NCI-H2081 treated with DMSO at 0.1 percent for 48 hours (cell line): Measurements from ENCODE around the gene LRBA.

Source experiments
- DNase-seq: peaks from one replicate; lab custom pipeline; 2025; lab: John Stamatoyannopoulos, UW

The LRBA gene

DNA sequence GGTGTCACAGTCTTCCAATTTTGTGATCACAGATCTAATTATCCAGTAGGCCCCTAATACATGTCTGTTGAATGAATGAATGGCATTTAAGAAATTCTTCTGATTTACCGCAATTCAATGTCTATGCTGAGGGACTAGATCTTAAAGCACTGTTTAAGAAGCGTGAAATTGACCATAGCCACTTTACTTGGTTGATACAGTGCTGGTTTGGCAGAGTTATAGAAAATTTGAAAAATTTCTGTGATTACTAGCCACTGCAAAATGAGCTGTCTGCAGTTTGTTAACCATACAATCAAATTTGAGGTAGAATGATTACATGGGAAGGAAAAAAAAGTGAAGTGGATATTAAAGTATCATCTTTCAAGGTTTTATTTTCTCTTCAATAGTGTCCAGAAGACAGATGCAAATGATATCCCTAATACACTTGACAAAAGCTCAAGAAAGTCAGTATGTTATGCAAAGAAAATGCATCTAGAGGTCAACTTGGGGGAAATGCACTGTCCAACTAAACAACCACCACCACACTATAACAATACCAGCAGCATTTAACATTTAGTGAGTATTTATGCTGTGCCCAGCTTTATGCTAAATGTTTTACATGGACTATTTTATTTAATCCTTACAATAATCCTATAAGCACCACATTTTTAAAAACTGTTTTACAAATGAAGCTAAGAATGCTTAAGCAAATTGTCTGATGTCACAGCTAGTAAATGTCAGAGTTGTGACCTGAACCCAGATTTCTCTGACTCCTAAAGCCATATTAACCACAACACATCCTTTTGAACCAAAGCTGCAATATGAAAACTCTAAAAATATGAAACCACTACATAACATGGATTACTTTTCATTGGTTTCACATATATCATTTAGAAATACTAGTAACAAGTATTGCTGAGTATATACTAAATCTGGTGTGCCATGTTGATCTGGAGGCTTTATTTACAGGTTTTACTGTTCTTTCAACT is 651.1 kb downstream of the LRBA start:
- no peak for DNase-seq

- no peak for DNase-seq
Measured at GRCh38 chr4:150358691-150359090, 656.4 kb downstream of the LRBA start.

DNA sequence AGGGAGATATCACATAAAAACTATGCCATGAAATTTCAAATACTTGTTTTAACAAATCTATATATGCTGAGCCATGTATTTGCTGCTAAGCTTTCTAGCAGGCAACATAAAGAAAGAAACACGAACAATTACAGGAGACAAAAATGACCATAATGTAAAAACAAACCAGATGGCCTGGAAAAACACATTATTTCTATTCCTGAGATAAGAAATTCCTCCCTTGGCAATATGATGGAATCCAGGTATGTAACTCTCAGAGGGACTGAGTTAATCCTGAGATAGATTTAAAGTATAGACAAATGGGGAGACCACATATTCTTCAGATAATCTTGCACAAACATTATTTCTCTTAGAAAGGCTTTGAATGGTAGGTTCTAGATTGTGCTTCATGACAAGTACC is 657.3 kb downstream of the LRBA start:
- DNase-seq = no peak

DNA sequence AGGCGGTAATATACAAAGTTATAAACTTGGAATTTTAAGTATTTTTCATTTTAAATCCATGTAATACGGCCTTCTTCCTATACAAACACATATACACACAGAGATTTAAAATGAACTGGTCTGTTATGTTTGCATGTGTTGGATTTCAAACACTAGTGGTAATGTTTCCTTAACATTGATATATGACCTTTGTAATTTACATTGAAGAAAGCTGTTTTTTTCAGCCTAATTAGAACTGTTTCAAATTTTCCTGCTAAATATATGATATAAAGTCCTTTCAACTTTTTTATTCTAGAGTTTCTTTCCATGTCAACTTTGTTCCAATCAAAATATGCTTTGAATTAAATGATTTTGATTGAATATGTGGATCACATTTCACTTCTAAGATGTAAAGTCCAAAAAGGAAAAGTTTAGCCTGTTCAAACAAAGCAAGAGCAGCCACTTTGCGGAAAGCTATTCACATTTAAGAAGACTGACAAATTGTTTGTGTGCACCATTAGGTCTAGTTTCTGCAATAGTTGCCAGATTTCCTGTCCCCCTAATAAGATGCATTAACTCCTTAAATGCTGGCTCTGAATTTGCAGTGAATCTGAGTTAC is 659.1 kb downstream of the LRBA start:
- no peak for DNase-seq

DNA sequence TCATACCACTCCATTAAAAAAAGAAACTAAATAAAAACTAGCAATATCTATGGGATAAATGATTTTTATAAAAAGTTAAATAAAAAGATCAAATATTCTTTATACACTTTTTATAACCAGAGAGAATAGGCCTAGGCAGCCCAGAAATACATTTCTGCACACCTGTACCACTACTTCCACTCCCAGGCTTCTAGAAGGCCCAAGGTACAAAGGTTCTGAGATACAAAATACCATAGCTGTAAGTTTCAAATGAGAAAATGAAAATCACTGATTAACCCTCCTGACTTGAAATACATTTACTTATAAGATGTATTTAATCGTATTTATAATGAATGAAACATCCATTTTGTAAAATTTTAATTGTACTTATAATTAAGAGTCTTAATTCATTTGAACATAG is 659.7 kb downstream of the LRBA start:
- DNase-seq = no peak

DNA sequence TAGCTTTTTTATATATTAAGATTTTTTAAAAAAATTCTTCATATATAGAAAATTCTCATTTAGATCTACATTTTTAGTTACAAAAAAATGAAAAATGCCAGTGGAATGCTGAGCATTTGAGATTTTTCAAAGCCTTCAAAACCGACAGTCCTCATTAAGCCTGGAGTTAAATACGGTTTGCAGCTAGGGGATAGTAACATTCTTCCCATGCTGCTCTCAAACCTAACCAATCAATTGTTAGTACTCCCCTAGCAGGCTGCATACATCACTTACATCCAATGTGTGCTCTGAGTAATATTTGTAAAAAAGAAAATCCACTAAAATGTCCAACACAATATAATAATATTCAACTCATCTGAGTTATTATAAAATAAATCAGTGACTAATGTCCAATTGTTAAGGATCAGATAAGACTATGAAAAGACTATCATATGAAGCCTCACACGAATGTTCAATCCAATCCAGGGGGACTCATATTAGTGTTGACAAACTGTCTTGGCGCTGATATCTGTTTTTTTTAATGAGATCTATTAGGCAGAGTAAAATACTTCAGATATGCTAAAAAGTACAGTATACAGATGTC is 660.8 kb downstream of the LRBA start:
- DNase-seq = no peak

DNA sequence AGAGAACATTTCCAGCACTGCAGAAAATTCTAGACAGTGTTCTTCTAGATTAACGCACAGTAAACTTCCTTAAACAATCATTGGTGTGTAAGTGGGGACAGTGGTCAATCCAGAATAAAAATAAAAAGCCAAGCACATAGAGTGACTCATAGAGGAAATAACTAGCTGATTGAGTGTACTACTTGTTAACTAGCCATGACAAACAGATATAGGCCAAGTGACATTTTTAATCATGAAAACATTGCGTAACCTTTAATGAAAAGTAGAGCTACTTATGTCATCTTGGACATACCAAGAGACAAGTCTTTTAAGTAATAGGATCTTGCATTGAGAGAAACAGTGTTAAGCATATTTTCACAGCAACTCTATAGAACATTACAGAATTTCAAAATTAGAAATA is 667.0 kb downstream of the LRBA start:
- DNase-seq = no peak

- DNase-seq = no peak
Measured at GRCh38 chr4:150345207-150345744, 669.8 kb downstream of the LRBA start.

DNA sequence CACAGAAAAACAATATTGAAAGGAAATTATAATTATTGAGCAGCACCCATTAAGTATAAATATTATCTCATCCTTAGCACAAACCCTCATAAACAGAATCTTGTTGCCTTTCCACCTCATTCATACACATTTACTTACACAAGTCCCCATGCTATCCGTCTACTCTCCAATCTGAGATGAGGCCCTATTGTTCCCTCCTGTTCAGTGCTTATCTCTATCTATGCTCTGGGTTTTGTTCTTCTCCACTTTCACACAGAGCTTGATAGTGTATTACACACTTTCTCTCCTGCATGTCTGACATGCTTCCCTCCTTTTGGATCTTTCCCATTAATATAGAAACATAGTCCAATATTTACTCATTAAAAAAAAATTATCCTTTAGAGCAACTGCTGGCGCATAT is 671.3 kb downstream of the LRBA start:
- DNase-seq = no peak

DNA sequence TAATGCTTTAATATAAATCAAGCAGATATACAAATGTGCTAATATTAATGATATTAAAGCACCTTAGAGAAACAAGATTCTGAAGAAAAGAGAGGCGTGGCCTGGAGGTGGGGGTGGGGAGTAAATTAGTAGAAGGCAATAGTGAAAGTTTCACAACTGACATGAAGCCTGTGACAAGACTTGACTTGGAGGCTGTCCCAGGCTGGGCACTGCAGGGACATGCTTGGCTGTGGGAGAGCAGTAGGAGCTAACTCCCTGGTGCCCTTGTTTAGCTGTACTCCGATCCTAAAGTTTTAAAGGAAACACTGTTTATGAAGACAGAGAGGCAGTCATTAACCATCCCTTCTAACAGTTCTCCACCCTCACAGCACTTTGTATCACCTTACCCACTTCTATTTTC is 672.1 kb downstream of the LRBA start:
- DNase-seq = no peak

- DNase-seq = no peak
Measured at GRCh38 chr4:150337734-150338133, 677.4 kb downstream of the LRBA start.

DNA sequence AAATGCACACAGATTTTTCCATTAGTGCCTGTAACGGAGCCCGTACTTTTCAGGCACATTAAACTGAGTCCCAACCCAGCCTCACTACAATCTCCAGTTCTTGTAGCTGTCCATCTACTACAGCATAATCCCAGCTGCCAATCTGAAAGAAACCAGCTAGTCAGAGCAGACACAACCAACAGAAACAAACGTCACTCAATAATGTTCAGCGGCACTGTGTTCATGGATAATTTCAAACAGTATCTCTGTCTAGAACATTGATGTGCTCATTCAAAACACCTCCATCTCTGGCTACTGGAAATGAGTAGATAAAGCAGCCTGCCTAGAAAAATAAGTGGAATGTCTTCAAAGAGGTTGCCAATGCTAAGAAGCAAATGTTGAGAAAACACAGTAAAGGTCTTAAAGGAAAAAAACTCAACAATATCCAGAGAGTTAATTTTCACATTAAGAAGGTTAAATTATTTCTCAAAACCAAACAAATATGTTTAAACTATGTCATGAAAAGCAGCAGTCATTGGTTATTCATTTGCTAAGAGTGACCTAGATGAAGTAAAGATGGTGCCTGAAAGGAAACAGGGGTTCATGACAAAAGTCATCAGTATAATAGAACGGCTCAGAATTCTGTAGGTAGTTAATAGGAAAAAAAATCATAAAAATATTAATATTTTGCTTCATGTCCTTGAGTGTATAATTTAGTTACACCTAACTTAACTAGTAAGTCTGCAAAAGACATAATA is 678.2 kb downstream of the LRBA start:
- DNase-seq = no peak

GRCh38 chr4:150332961-150333360 is 682.1 kb downstream of the LRBA start:
- DNase-seq = no peak

- DNase-seq = no peak
Measured at GRCh38 chr4:150332086-150332485, 683.0 kb downstream of the LRBA start.

DNA sequence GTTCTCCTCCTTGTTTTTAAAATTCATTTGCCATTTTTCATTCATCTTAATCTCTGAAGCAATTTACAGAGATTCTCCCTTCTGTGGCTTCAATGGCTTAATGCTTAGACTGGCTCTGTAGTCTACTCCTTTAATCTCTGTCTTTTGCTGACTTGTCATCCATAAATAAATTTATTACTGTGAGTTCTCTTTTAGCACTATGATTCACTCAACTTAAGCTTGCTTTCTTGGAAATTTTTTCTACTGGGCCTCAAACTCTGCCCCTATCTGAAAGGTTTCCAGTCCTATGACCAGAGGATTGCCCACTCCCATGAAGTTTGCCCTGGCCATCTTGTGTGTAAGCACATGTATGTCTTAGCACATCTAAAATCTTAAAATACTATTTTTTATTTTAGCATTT is 685.7 kb downstream of the LRBA start:
- no peak for DNase-seq

DNA sequence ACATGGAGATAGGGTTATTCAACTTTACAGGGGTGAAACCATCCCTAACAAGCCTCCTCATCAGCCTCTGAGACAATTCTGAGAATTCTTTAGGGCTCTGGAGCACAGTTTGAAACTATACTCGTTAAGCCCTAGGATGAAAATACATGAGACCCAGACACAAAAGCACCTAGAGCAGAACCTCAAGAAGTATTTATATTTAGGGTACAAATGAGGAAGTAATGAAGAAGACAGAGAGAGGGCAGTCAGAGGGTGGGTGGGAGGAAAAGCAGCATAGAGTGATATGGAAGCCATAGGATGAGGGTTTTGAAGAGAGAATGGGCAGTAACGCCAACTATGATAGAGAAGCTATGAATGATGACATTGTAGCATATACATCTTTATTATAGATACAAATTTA is 686.6 kb downstream of the LRBA start:
- no peak for DNase-seq

DNA sequence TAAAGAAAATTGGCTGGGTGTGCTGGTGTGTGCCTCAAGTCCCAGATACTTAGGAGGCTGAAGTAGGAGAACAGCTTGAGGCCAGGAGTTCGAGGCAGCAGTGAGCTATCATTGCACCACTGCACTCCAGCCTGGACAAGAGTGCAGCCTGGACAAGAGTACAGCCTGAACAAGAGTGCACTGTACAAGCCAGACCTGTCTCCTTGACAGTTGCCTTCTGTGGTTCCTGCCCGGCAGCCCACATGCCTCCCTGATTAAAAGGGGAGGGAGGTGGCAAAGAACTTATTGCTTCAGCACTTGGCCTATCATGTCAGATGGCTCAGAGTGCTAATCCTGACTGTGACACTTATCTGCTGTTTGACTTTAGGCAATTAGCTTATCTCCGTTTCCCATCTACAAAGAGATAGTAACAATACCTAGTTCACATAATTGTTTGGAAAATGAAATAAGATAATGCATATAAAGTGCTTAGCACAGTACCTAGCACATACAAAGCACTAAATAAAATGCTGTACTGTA is 687.8 kb downstream of the LRBA start:
- DNase-seq = no peak

DNA sequence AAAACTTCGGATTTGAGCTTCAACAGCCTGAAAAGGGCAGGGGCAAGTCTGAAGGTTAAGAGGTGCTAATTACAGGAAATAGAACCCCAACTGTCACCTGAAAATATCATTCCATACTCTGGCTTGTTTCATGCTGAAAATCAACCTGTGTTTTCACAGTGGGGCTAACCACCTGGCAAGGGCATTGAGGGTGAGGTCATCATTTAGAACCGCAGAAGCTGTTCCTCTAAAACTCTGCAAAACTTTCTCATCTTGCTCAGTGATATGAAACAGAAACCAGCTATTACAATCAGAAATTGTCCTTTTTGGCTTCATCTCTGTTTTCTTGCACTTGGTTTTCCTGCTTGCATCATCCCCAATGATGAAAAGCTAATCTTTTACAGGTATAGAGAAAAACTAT is 689.2 kb downstream of the LRBA start:
- no peak for DNase-seq

GRCh38 chr4:150323406-150324325 is 691.4 kb downstream of the LRBA start:
- no peak for DNase-seq

GRCh38 chr4:150322646-150323045 is 692.4 kb downstream of the LRBA start:
- DNase-seq = peak; percentile 21

DNA sequence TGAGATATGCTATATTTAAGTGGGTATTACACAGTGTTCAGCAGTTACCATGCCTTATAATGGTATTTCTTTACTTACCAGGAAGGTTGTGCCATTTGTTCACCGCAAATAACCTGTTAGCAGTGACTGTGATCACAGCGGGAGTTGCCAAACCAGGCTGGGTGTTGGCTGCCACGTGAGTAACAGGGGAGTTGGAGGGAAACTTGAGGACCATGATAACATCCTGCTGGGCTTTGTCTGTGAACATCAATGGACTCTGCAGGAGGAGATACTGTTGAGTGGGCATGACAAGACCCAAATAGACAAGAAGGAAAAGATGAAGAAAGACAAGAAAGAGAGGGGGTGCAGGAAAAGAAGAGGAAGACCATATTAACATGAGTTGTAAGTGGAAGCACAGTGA is 694.0 kb downstream of the LRBA start:
- DNase-seq = no peak
